Motor neuron (in vitro differentiated cells): ENCODE results near the gene GRK5. TPM values are rescaled to one million over a fixed set of nuclear protein-coding genes. Genes with fewer than 3 reads are reported as not detected.
A peak's percentile ranks its signal among the peaks of the same experiment; 100 is the strongest.

ENCODE experiments used
- ATAC-seq, 8 experiments: fragments of 200-7000 bp; cut with Tn5 transposase; replicated peaks in 6 of 8; 2 replicates each; pipeline ENCODE4 v1.8.0; 2021; ENCODE audit warnings: mild to moderate bottlenecking in 8 of 8, moderate library complexity in 8 of 8
- H3K27ac ChIP-seq, 2 donors: fragments of 250-450 bp; sonication (Bioruptor Pico); 2 replicates each; pipeline ENCODE4 v1.9.0; 2021; ENCODE audit warnings: antibody characterized with exemption in 2 of 2, mild to moderate bottlenecking in 2 of 2, moderate library complexity in 1 of 2
- H3K4me1 ChIP-seq, 2 donors: fragments of 250-450 bp; sonication (Bioruptor Pico); replicated peaks in 1 of 2; 2 replicates each; pipeline ENCODE4 v1.6.1; 2021; ENCODE audit warnings: antibody characterized with exemption in 2 of 2, mild to moderate bottlenecking in 2 of 2, moderate library complexity in 1 of 2
- H3K4me3 ChIP-seq, 5 donors: fragments of 250-450 bp; sonication (Bioruptor Pico); 2 replicates each; pipeline ENCODE4 v1.9.0; 2021; ENCODE audit warnings: antibody characterized with exemption in 5 of 5, mild to moderate bottlenecking in 5 of 5, moderate library complexity in 4 of 5
- WGBS, 10 experiments: fragments of 450-650 bp; shearing (Covaris generic); methylation state at CpG; one replicate each; pipeline ENCODE4 v1.0.0; 2022; 5-methylcytosine and 5-hydroxymethylcytosine counted together
- in situ Hi-C, 9 experiments: fragments of 400-800 bp; cut with MboI; loops; one replicate each; pipeline ENCODE4 v1.15.0; 2021; ENCODE audit warnings: low sequenced_read_pairs in 9 of 9, low pct_unique_long_range_greater_than_20kb in 2 of 9; ENCODE audit not compliant: unreplicated experiment in 9 of 9
- total RNA-seq, 8 experiments: library from RNA; unstranded; fragments of 300-600 nt; gene quantifications; 2 replicates each; pipeline versions ENCODE4 v1.2.3 to v1.2.4, GENCODE V29; 2022

Gene GRK5
- total RNA-seq, 8 experiments from 2014 or later: 4.0 to 27.2 (median 11.1) TPM

DNA sequence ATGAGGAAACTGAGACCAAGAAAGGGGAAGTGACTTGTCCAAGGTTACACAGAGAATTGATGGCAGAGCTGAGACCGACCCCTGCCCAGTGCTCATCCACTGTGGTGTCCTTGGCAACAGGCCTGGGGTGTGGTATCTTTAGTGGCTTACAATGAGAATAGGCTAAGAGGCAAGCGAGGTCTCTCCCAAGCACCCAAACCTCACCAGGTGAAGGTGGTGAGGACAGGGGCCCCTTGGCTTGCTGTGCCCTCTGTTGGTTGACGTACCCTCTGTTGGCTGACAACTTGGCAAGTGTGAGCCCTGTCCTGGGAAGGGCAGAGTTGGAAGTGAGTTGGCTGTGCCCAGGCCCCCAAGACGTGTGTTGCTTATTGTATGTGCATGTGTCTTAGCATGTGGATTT is 166.9 kb downstream of the GRK5 start:
- ATAC-seq: no peak
- WGBS, 10 experiments: 40 to 100% (median 95%) methylated on average over 1 to 3 of the region's 4 CpGs; no CpG with 5 or more reads in 3 of the 10 experiments
- H3K4me3 ChIP-seq: no peak overlapping the region
- in situ Hi-C loops: no loop called here
- H3K4me1 ChIP-seq: peaks cover 8 to 22% of the 10 kb centered on the region in 2 donors
- H3K27ac ChIP-seq: no peak overlapping the region

DNA sequence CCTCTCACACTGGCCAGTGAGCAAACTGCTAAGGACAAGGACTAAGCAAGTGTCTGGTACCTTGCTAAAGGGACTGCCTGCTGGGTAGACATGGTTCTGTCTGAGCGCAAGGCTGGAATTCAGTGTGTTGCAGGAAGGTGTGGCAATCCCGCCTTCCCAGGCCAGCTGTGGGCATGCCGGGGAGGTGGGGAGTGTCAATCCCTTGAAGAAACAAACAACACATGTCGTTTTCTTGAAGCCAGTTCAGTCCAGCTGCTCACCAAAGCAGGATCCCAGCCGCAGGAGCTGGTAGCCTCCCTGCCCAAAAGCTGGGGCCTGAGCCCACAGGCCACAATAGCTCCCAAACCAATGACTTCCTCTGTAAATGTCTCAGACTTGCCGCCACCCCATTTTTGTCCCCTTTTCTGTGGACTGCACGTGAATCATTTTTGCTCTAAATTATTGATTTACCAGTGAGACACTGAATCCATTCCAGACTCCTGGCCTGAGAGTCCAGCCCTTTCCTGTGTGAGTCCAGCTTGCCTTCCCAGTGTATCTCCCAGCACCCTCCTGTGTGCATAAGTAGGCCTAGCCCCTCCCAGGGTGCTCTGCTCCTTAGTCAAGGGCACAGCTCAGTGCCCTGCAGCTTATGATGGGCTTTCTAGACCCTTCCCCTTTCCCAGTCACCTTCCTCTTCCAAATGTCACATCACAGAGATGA is 168.4 kb downstream of the GRK5 start:
- H3K4me1 ChIP-seq: peaks cover 8 to 22% of the 10 kb centered on the region in 2 donors
- WGBS, 10 experiments: 10 to 88% (median 63%) methylated on average over 1 to 4 of the region's 7 CpGs; no CpG with 5 or more reads in 6 of the 10 experiments
- ATAC-seq: peak; percentile 52 to 84 (median 76)
- in situ Hi-C loops: no loop called here
- no peak overlapping the region for H3K27ac ChIP-seq
- H3K4me3 ChIP-seq: no peak overlapping the region

DNA sequence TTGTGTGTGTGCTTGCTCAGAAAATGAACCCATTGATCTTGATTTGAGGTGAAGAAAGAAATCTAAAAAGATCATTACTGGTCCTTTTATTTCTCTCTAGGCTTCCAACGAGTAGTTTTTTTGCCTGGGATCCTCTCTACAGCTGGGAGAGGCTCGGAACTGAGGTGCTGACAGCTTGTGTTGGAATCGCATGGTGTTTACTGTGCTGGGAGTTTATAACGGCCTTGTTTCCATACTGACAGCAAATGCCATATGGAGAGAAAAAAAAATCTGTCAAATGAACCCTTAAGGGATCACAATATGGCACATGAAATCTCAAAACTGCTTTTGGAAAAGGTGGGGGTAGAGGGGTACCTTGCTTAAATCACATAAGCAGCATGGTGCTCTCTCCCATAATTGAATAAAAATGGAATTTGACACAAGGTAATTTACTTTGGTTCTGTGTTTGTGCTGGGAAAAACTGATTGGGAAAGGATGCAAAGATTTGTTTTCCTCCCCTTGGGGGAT is 170.1 kb downstream of the GRK5 start:
- in situ Hi-C loops: no loop called here
- H3K4me1 ChIP-seq: peaks cover 8 to 22% of the 10 kb centered on the region in 2 donors
- H3K4me3 ChIP-seq: no peak overlapping the region
- 9 to 67% (median 48%) methylated on average over 1 to 4 of the region's 4 CpGs; no CpG with 5 or more reads in 1 of the 10 experiments for WGBS, 10 experiments
- no peak overlapping the region for H3K27ac ChIP-seq
- peak in 1 of 8 experiments; percentile 20 for ATAC-seq

DNA sequence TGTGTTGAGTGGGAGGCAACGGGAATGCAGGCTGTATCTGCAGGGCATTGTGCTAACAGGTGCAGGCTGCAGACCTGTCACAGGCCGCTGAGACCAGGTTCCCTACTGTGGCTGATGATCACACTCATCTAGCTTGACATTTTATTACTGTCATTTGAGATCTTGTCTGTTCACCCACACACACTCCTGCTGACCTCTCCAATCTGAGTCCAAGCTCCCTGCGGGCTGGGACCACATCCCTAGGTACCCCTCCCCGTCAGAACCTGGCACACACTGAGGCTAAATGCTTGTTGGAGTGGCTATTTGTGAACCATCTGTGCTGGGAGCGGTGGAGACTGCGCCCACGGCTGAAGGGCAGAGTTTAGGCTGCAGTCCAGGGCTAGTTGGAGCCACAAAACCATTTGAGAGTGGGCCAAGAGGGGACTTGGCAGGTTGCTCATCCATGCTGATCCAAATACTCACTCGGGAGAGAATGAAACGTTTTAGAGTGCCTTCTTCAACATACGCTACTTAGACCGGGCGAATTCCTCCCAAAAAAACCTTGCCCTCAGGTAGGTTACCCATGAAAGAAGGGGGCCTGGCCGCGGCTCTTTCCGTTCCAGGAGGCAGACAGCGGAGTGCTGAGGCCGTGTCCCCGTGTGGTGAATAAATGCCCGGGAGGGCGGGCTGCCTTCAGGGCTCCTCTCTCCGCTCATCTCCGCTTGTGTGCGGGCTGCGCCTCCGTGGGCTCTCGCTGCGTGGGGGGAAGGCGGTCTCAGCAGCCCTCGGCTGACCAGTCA is 170.8 kb downstream of the GRK5 start:
- in situ Hi-C loops: no loop called here
- Histone ChIP-seq H3K4me1 (peaks cover 8 to 22% of the 10 kb centered on the region in 2 donors), H3K27ac (no peak overlapping the region), H3K4me3 (no peak overlapping the region)
- 11 to 100% (median 75%) methylated on average over 1 to 17 of the region's 29 CpGs; no CpG with 5 or more reads in 2 of the 10 experiments for WGBS, 10 experiments
- ATAC-seq: peak in 5 of 8 experiments; percentile 11 to 57 (median 34)

DNA sequence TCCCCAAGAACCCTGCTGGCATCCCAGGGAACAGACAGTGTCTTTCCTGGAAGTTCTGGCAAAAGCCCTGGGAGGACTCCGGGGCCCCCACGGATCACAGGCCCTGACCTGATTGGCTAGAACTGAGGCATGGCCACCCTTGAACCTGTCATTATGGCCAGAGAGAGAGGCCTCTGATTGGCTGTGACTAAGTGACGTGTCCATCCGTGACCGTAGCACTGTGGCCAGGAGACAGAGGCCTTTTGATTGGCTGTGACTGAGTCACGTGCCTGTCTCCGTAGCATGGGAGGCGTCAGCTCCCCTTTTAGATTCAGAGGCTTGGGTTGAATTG is 171.3 kb downstream of the GRK5 start:
- Histone ChIP-seq H3K4me3 (no peak overlapping the region), H3K4me1 (peaks cover 8 to 22% of the 10 kb centered on the region in 2 donors), H3K27ac (no peak overlapping the region)
- 84 to 96% (median 93%) methylated on average over 2 to 6 of the region's 8 CpGs; no CpG with 5 or more reads in 6 of the 10 experiments for WGBS, 10 experiments
- peak in 1 of 8 experiments; percentile 18 for ATAC-seq
- in situ Hi-C loops: no loop called here

DNA sequence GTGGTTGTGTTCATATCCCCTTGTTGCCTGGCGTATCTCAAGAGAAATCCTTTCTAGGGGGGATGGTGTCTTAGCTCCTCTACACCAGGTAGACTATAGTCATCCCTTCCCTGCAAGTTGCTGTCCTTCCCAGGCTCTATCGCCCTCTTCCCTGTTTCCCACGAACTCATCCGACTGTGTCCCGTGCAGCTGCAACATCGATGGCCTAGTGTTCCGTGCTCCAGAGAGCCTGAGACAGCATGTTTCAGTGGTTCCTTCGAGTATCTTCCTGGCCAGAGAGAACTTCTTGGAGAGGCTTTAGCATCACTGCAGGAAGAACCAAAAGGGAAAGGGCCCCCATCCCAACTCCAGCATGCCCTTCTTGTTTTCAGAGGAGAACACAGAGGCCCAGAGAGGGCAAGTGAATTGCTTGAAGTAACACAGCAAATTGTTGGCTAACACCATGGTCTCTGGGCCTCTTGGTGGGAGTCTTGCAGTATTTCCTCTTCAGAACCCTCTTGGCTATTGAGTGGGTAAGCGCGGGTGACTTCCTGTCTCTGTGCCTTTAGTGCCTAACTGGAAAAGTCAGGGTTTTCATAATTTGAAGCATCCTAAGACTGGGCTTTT is 172.2 kb downstream of the GRK5 start:
- H3K4me1 ChIP-seq: peaks cover 8 to 22% of the 10 kb centered on the region in 2 donors
- 70 to 97% (median 90%) methylated on average over 2 to 7 of the region's 10 CpGs; no CpG with 5 or more reads in 3 of the 10 experiments for WGBS, 10 experiments
- no peak overlapping the region for H3K4me3 ChIP-seq
- no peak for ATAC-seq
- in situ Hi-C loops: no loop called here
- H3K27ac ChIP-seq: no peak overlapping the region

DNA sequence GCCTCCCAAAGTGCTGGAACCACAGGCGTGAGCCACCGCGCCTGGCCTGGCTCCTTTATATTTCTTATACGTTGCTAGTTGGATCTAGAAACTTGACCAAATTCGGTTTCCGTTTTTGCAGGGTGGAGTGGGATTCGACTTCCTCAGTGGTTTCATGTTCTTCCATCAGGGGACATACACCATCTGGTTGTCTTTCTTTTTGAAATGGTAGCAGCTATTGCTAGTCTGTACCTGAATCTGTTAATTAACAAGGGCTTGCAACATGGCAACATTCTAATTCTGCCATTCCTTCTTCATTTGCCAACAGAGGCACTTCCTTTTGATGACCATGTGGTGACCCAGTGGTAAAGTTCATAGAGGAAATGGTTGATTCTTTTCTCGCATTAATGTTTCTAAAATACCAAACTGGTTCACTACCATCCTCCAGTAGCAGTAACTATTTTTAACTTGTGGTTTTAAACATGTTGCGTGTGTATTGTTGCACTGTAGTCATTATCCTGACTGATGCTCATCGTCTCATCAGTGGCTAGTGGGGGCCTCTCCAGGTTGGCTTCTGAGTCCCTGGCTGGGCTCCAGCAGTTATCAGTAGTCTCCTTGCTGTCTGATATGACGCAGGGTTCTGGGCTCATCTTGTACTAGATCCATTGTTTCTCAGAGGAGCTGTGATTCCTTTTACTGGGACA is 175.9 kb downstream of the GRK5 start:
- 71 to 100% (median 93%) methylated on average over 1 to 9 of the region's 11 CpGs for WGBS, 10 experiments
- no peak overlapping the region for H3K4me3 ChIP-seq
- no peak for ATAC-seq
- in situ Hi-C loops: no loop called here
- H3K4me1 ChIP-seq: no peaks in the 10 kb centered on the region
- H3K27ac ChIP-seq: no peak overlapping the region

DNA sequence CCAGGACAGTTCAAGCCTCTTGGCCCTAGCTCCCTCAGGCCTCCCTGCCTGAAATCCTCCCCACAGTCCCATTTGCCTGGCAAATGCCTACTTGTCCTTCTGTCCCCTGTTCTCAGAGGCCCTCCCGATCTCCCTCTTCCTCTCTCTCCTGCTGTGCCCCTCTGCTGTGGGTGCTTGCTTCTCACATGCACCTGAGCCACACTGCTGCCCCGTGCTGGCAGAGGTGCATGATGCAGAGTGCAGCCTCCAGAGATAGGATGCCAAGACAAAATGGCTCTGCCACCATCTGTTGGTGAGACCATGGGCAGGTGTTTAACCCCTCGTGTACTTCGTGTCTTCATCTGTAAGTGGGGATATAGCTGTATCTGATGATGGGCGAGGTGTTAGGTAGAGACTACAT is 176.8 kb downstream of the GRK5 start:
- H3K4me3 ChIP-seq: no peak overlapping the region
- no peaks in the 10 kb centered on the region for H3K4me1 ChIP-seq
- H3K27ac ChIP-seq: no peak overlapping the region
- ATAC-seq: no peak
- WGBS, 10 experiments: 71 to 100% (median 85%) methylated on average over 1 to 4 of the region's 5 CpGs; no CpG with 5 or more reads in 5 of the 10 experiments
- in situ Hi-C loops: no loop called here

DNA sequence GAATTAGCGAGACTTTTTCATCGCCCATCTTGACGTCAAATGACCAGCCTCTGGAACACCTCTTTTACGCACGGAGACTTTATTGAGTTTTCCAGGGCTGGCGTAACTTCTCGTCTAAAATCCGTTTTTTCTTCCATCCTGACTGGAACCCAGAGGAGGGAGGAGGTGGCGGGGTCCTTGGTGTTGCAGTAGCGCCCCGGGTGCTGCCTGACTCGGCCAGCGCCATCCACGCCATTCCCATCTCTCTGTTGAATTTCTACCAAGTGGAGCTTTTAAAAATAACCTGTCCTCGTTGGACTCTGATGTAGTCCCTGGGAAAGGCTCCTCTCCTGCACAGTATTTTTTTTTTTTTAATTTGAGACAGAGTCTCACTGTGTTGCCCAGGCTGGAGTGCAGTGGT is 179.3 kb downstream of the GRK5 start:
- in situ Hi-C loops: no loop called here
- Histone ChIP-seq H3K4me1 (peaks cover 6 to 7% of the 10 kb centered on the region in 2 donors), H3K4me3 (no peak overlapping the region), H3K27ac (no peak overlapping the region)
- ATAC-seq: no peak
- WGBS, 10 experiments: 88 to 100% (median 96%) methylated on average over 4 to 13 of the region's 15 CpGs; no CpG with 5 or more reads in 3 of the 10 experiments

DNA sequence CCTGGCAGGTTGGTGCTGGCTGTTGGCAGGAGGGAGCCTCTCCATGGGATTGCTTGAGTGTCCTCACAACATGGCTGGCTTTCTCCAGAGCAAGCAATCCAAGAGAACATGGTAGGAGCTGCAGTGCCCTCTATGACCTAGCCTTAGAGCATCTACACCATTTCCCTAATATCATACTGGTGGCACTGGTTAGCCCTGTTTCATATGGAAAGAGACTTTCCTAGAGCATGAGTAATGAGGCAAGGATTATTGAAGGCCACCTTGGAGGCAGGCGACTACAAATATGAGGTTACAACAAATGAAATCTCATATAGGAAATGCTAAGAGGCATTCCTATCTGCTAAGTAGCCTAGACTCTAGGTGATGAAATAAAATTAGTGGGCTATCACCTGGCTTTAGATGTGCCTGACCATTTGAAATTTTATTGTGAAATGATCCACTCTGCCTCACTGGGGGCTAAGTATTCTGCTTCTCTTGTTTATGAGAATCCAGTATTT is 181.5 kb downstream of the GRK5 start:
- Histone ChIP-seq H3K4me1 (peaks cover 15 to 16% of the 10 kb centered on the region in 2 donors), H3K27ac (no peak overlapping the region), H3K4me3 (no peak overlapping the region)
- WGBS, 10 experiments: 80 to 100% (median 100%) methylated on average over 1 of the region's 1 CpG; no CpG with 5 or more reads in 3 of the 10 experiments
- in situ Hi-C loops: no loop called here
- ATAC-seq: no peak

DNA sequence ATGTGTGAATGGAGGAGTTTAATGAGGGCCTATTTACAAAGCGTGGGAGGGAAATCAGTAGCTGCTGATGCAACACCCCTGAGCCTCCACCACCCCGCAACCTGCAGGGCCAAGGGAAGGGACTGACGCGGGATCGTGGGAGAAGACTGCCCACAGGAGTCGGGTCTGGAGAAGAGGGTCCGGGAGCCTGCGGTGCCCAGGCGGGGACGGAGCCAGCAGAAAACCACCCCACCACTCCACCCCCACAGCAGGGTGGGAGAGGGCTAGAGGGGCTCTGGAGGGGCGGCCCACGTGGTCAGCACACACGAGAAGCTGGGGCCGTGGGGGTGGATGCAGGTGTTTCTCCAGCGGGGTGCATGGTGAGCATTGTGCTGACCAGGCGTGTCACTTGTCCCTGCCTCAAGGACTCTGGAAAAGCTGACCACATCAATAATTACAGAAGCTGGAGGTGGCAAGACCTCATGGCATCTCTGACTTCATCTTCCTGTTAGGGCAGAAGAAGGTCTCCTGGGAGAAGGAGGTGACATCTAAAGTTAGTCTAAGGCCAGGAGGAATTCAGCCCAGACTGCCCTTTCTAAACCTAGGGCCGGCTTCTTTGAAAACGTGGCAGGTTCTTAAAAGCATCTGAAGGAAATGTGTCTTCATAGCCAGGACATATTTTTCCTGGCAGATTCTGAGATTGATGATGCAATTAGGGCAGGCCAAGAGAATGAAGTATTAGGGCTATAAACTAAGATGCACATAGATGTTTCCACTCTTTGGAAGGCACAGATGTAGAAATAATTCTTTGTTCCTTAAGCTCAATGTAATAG is 184.3 kb downstream of the GRK5 start:
- no peak overlapping the region for H3K4me3 ChIP-seq
- in situ Hi-C loops: no loop called here
- WGBS, 10 experiments: 14 to 100% (median 64%) methylated on average over 2 to 7 of the region's 18 CpGs; no CpG with 5 or more reads in 5 of the 10 experiments
- peaks cover 24 to 28% of the 10 kb centered on the region in 2 donors for H3K4me1 ChIP-seq
- H3K27ac ChIP-seq: peak overlapping the region; percentile 72 to 73
- ATAC-seq: peak in 5 of 8 experiments; percentile 53 to 62 (median 62)

DNA sequence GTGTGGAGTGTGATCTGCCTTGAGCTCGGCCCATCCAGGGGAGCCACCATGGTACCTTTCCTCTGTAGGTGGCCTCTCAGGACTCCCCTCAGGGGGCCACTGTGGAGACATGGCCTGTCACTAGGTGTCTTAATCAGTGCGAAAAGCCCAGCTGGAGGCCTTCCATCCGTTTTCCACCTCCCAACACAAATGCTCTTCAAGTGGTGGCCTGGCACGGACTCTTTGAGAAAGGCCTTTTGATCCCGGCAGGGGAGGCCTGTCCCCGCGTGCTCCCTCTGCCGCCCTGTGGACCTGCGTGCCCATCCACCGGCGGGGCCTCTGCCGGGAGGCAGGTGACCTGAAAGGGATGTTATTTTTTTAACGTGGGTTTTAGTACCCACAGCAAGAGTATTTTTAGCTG is 185.6 kb downstream of the GRK5 start:
- 60 to 100% (median 69%) methylated on average over 1 to 11 of the region's 13 CpGs; no CpG with 5 or more reads in 4 of the 10 experiments for WGBS, 10 experiments
- H3K4me1 ChIP-seq: peaks cover 24 to 28% of the 10 kb centered on the region in 2 donors
- in situ Hi-C loops: no loop called here
- H3K27ac ChIP-seq: peak overlapping the region in 1 of 2 donors; percentile 15
- no peak for ATAC-seq
- no peak overlapping the region for H3K4me3 ChIP-seq
